Measurements from ENCODE around the gene CLASP2.
"Not testable (repeated sequence)": the region's sequence is repeated elsewhere in the genome, so short reads cannot be mapped to it uniquely, and the experiment has no call there.

The CLASP2 gene

GRCh38 chr3:33526787-33527186 is 191.3 kb downstream of the CLASP2 start:
- no peak for DNase-seq

GRCh38 chr3:33525232-33525631 is 192.8 kb downstream of the CLASP2 start:
- no peak for DNase-seq

- no peak for DNase-seq
Measured at GRCh38 chr3:33523093-33523667, 194.9 kb downstream of the CLASP2 start.

- DNase-seq = no peak
Measured at GRCh38 chr3:33521736-33522135, 196.3 kb downstream of the CLASP2 start.

- DNase-seq = no peak
Measured at GRCh38 chr3:33513262-33513863, 204.7 kb downstream of the CLASP2 start.

- no peak for DNase-seq
Measured at GRCh38 chr3:33505027-33505426, 213.0 kb downstream of the CLASP2 start.

GRCh38 chr3:33496449-33496848 is 221.6 kb downstream of the CLASP2 start:
- no peak for DNase-seq

- no peak for DNase-seq
Measured at GRCh38 chr3:33491721-33492120, 226.3 kb downstream of the CLASP2 start.

- no peak for DNase-seq
Measured at GRCh38 chr3:33490641-33491241, 227.3 kb downstream of the CLASP2 start.

GRCh38 chr3:33488683-33489082 is 229.4 kb downstream of the CLASP2 start:
- DNase-seq = no peak

- DNase-seq = no peak
Measured at GRCh38 chr3:33488246-33488645, 229.8 kb downstream of the CLASP2 start.

GRCh38 chr3:33482111-33482521 is 235.9 kb downstream of the CLASP2 start:
- DNase-seq = no peak

GRCh38 chr3:33474896-33475295 is 243.2 kb downstream of the CLASP2 start:
- DNase-seq = no peak

GRCh38 chr3:33473813-33474212 is 244.2 kb downstream of the CLASP2 start:
- no peak for DNase-seq

- no peak for DNase-seq
Measured at GRCh38 chr3:33467786-33468185, 250.3 kb downstream of the CLASP2 start.

GRCh38 chr3:33461097-33461496 is 257.0 kb downstream of the CLASP2 start:
- no peak for DNase-seq

GRCh38 chr3:33459577-33459976 is 258.5 kb downstream of the CLASP2 start:
- DNase-seq = not testable (repeated sequence)

- DNase-seq = no peak
Measured at GRCh38 chr3:33458446-33458845, 259.6 kb downstream of the CLASP2 start.

- DNase-seq = no peak
Measured at GRCh38 chr3:33456756-33457155, 261.3 kb downstream of the CLASP2 start.

- DNase-seq = no peak
Measured at GRCh38 chr3:33453331-33453761, 264.7 kb downstream of the CLASP2 start.

- not testable (repeated sequence) for DNase-seq
Measured at GRCh38 chr3:33451994-33452393, 266.1 kb downstream of the CLASP2 start.

- DNase-seq = no peak
Measured at GRCh38 chr3:33447958-33448357, 270.1 kb downstream of the CLASP2 start.

- DNase-seq = not testable (repeated sequence)
Measured at GRCh38 chr3:33447256-33447625, 270.8 kb downstream of the CLASP2 start.
